T1000 (cell line): Measurements from ENCODE around the gene UBASH3A.

Experiments used
- DNase-seq: peaks from one replicate; lab custom pipeline; 2025; ENCODE audit warnings: mixed read lengths; lab: John Stamatoyannopoulos, UW

The UBASH3A gene

GRCh38 chr21:42491328-42491727 is 87.6 kb downstream of the UBASH3A start:
- no peak for DNase-seq

DNA sequence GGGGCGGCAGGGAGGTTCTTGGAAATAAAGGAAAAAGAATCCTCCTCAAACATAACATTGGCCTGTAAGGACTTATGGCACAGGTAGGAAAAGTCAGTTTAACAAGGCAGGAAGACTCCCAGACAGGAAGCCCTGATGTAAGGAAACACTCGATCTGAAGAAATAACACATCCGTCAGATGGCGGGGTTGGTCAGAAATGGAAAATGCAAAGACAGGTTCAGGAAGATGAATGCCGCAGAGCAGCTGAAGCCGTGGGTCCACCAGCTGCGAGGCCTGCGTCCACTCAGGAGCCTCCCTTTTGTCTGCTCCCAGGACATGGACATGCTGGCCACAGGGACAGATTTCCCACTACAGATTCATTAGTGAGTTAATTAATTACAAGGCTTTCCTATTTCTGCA is 88.5 kb downstream of the UBASH3A start:
- DNase-seq = no peak

DNA sequence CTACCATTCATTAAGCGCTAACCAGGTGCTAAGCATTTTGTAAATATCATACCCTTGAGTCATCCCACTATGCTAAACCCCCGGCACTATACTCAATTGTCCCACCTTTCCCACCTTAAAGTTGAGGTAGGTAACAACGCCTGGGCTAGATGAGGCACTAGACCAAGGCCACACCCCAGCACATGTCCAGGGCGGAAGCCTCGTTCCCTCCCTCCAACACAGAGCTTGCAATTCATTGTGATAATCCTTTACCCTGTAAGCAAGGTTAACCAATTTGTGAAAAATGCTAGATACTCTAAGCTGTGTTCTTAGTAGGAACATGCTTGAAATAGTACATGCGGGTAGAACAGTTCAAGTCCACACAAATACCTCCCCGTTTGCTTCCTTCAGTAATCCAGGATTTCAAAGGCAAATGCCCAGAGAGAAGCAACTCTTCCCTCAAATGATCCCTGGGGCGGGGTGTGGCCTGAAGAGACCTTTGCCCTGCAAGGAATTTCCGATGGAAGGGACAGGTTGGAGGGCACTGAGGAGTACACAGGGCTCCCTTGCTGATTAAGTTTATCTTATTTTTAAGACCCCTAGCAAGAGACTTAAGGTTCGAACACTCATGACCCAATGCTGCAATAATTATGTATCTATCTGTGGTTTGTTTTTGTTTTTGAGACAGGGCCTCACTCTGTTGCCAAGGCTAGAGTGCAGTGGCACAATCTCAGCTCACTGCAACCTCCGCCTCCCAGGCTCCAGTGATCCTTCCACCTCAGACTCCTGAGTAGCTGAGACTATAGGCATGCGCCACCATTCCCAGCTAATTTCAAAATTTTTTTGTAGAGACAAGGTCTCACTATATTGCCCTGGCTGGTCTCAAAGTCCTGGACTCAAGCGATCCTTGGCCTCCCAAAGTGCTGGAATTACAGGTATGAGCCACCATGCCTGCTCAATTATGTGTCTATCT is 89.7 kb downstream of the UBASH3A start:
- no peak for DNase-seq

DNA sequence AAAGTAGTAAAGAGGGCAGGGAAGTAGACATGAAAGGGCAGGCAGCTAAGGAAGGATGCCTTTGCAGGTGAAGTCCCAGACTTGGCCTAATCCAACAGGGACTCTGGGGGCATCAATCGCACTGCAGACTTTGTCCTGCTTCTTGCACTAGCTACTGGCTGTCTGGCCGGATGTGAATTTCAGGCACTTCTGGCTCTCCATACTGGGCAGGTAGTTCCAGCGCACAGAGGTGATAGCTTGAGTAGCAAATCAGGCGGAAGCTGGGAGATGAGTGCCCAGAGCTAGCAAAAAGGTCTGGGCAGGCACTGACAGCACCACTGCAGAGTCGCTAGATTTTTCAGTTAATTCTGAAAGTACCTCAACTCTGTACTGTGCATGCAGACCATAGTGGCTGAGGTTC is 91.3 kb downstream of the UBASH3A start:
- no peak for DNase-seq

DNA sequence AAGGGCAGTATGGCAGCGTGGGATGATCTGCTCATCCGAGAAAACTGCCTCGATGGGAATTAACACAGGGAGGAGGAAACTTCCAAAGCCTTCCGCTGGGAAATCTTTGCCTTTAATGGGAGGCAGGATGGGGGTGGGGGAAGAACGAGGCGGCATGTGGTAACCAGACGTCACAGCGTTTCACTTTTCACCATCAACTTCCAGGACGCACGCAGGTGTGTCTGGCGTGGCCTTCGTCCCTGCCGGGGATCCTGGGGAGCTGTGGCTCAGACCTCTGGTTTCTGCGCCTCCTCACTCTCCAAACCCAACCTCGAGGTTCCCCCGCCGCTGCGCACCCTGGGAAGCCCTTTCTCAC is 92.0 kb downstream of the UBASH3A start:
- DNase-seq = no peak

DNA sequence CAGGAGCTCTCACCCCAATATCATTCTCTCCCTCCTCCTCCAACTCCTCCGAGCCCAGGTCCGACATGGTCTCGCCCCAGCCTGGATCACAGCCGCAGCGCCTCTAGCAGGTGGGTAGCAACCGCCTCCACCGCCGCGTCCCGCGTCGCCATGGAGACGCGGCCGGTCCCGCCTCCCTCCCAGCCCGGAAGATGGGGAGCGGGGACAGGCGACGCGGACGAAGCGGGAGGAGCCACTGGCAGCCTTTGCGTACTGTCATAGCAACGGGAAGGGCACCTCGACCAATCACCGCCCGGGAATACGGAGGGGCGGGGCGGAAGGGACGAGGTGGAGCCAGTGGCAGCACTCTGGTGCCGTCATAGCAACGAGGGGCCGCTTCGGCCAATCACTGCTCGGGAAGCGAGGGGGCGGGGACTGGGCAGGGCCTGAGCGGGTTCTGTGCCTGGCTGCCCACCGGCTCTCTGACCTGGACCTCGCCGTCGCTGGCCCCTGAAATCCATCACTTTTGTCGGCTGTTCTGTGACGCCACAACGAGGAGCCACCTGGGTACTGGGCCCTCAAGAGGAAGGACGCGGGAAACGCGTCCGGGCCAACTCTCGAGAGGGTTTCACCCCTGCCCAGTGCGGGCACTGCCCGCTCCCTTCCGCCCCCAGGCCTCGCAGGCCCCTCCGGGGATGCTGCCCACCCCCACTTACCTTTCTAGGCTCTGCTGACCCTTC is 92.6 kb downstream of the UBASH3A start, which contains the start of gene RSPH1:
RSPH1 (minus strand) TSS at position 105 of the 719 bp plus-strand sequence; CDS start at position 67, 38 bp downstream.
- peak; percentile 89 for DNase-seq

GRCh38 chr21:42496839-42497202 is 93.1 kb downstream of the UBASH3A start:
- no peak for DNase-seq
